CD4-positive, alpha-beta T cell treated with Interleukin-10 for 1 hour (primary cell): Measurements from ENCODE around the gene BRD7.

Experiments used
- DNase-seq: peaks from one replicate; pipeline ENCODE4 v3.0.0-alpha.2; 2020

BRD7 gene

DNA sequence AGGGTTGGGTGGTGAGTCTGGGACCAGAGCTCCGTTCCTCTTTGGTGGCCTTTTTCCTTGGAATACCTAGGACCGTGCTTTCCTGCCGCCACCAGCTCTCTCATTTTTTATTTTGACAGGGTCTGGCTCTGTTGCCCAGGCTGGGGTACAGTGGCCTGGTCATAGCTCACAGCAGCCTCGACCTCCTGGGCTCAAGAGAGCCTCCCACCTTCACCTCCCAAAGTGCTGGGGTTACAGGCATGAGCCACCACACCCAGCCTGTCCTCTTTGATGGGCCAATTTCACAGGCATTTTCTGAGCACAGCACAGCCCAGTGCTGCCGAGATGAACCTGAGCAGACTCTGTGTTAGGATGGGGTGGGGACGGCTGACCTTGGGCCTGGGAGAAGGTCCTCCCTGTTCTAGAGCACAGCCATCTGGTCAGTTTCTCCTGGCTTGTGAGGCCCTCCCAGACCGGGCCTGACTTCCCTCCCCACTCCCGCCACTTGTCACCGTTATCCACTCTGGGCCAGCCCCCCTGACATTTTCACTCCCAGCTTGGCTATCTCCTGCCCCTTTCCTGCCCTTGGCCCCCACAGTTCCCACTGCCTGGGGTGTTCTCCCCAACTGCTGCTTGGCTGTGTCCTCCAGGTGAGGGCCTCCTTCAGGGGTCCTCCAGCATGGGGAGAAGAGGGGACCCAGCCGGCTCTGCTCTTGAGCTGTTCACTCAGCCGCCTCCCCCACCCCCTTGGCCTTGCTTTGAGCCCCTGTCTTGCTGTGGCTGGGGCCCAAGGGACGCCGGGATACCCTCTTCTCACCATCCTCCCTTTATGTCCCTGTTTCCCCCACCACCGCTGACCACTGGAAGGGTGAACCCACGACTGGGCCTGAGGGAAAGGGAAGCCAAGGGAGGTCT lies 97.4 kb downstream of the BRD7 start:
- DNase-seq = no peak

- DNase-seq = no peak
Measured at GRCh38 chr16:50270510-50271147, 98.2 kb downstream of the BRD7 start.

- no peak for DNase-seq
Measured at GRCh38 chr16:50269769-50270509, 98.8 kb downstream of the BRD7 start.

DNA sequence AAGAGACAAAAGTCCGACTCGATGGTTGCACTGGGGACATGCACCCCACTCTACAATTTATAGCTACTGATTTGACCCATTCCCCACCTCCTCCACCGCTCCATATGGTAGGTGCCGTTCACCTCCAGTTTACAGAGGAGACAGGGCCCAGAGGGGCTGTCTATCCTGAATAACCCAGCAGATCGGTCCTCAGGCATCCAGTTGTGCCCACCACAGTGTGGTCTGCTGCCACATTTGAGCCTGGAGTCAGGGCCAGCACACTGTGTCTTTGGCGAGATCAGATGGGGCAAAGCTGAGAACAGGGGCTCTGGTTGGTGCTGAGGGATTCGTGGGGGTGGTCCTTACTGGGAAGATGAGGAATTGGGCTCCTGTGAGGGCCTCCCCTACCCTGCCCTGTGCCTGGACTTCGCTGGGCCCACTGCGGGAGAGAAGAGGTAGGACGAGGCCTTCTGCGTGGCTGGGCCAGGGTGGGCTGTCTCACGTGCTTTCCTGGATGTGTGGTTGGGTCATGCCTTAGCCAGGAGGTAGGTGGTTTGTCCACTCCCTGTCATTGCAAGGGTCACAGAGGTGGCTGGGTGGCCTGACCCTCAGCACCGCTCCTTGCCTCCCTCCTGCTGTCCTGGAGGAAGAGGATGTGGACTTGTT lies 99.6 kb downstream of the BRD7 start:
- no peak for DNase-seq

DNA sequence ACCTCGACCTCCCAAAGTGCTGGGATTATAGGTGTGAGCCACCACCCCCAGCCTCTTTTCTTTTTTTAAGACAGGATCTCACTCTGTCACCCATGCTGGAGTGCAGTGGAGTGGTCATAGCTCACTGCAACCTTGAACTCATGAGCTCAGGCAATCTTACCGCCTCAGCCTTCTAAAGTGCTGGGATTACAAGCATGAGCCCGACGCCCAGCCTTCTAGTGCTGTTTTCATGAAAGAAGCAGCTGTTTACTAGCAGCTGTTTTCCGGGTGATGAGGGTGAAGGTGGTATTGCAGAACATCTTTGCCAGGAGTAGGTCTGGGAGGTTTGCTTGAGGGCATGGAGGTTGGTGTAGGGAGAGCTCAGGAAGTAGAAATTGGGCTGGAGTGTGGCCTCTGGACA lies 100.4 kb downstream of the BRD7 start:
- DNase-seq = no peak

- peak; percentile 42 for DNase-seq
Measured at GRCh38 chr16:50267651-50268050, 101.1 kb downstream of the BRD7 start.

GRCh38 chr16:50267151-50267631 lies 101.6 kb downstream of the BRD7 start:
- DNase-seq = no peak

DNA sequence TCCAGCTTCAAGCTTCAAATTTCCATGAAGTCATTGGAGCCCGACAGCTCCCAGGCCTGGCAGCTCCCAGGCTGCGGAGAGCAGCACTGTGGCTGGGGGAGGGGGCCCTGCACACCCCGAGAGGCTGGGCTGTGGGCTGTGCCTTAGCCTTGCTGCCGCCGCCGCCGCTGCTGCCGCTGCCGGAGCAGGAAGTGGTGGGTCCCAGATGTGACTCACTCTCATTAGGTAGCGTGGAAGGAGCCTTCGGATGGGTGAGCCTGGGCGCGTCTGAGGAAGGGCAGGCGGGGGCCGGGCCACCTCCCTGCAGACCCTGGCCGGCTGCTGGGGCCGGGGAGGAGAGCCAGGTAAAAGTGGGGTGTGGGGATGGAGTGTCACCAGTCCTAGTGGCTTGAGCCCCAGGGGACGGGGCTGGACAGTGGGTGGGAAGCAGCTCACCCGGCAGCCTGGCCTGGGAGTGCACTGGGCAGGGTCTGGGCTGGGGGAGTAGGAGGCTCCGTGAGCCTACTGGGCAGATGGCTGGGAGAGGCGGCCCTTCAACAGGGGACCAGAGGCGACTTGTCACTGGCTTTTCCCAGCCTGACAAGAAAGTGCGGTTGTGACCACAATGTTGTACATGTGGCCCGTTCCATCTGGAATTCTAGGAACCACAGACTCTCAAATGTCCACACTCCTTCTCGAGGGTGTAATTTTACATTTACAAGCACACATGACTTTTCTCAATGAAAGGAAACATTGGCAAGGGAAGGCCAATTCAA lies 102.3 kb downstream of the BRD7 start, which contains the start of gene ADCY7:
Gene ADCY7 (plus strand): TSS at position 215 of the 755 bp plus-strand sequence. CDS start 21,629 bp downstream, outside the sequence.
- peak; percentile 85 for DNase-seq
